D721Med (cell line): Measurements from ENCODE around the gene SPEN.

ENCODE experiments used
- DNase-seq: peaks from one replicate; pipeline ENCODE4 v3.0.0; 2011; ENCODE audit warnings: low spot score; ENCODE audit not compliant: insufficient read length
- FAIRE-seq: peaks from 2 replicates; lab custom pipeline; 2011; peaks lifted over from hg19 to GRCh38; lab: Jason Lieb, UNC
- TF ChIP-seq, protein P1 (sequence below): IDR thresholded peaks from 2 replicates; pipeline ENCODE4 v1.5.1; 2012; ENCODE audit warnings: mild to moderate bottlenecking, control low read depth; ENCODE audit not compliant: insufficient read depth; ENCODE audit errors: missing control alignments

The SPEN gene

DNA sequence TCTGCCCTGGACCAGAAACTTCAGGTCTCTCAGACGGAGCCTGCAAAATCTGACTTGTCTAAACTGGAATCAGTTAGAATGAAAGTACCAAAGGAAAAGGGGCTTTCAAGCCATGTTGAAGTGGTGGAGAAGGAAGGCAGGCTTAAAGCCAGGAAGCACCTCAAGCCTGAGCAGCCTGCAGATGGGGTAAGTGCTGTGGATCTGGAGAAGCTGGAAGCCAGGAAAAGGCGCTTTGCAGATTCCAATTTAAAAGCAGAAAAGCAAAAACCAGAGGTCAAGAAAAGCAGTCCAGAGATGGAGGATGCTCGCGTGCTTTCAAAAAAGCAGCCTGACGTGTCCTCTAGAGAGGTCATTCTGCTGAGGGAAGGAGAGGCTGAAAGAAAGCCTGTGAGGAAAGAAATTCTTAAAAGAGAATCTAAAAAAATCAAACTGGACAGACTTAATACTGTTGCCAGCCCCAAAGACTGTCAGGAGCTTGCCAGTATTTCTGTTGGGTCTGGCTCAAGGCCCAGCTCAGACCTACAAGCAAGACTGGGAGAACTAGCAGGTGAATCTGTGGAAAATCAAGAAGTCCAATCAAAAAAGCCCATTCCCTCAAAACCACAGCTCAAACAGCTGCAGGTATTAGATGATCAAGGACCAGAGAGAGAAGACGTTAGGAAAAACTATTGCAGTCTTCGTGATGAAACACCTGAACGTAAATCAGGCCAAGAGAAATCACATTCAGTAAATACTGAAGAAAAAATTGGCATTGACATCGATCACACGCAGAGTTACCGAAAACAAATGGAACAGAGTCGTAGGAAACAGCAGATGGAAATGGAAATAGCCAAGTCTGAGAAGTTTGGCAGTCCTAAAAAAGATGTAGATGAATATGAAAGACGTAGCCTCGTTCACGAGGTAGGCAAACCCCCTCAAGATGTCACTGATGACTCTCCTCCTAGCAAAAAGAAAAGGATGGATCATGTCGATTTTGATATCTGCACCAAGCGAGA, 81.8 kb downstream of the SPEN start:
- no peak for DNase-seq
- TF ChIP-seq, protein P1, sequence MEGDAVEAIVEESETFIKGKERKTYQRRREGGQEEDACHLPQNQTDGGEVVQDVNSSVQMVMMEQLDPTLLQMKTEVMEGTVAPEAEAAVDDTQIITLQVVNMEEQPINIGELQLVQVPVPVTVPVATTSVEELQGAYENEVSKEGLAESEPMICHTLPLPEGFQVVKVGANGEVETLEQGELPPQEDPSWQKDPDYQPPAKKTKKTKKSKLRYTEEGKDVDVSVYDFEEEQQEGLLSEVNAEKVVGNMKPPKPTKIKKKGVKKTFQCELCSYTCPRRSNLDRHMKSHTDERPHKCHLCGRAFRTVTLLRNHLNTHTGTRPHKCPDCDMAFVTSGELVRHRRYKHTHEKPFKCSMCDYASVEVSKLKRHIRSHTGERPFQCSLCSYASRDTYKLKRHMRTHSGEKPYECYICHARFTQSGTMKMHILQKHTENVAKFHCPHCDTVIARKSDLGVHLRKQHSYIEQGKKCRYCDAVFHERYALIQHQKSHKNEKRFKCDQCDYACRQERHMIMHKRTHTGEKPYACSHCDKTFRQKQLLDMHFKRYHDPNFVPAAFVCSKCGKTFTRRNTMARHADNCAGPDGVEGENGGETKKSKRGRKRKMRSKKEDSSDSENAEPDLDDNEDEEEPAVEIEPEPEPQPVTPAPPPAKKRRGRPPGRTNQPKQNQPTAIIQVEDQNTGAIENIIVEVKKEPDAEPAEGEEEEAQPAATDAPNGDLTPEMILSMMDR, result no peak
- FAIRE-seq, result no peak

DNA sequence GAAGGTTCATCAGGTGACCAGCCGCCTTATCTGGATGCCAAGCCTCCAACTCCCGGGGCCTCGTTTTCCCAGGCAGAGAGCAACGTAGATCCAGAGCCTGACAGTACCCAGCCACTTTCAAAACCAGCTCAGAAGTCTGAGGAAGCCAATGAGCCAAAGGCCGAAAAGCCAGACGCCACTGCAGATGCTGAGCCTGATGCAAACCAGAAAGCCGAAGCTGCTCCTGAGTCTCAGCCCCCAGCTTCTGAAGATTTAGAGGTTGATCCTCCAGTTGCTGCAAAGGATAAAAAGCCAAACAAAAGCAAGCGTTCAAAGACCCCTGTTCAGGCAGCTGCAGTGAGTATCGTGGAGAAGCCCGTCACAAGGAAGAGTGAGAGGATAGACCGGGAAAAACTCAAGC, 83.9 kb downstream of the SPEN start:
- no peak for DNase-seq
- TF ChIP-seq, protein P1, result no peak
- no peak for FAIRE-seq

DNA sequence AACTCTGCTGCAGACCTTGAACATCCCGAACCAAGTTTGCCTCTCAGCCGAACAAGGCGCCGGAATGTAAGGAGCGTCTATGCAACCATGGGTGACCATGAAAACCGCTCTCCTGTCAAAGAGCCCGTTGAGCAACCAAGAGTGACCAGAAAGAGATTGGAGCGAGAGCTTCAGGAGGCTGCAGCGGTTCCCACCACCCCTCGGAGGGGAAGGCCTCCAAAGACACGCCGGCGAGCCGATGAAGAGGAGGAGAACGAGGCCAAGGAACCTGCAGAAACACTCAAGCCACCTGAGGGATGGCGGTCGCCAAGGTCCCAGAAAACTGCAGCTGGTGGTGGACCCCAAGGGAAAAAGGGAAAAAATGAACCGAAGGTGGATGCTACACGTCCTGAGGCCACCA, 84.4 kb downstream of the SPEN start:
- FAIRE-seq, result no peak
- TF ChIP-seq, protein P1, result no peak
- no peak for DNase-seq

DNA sequence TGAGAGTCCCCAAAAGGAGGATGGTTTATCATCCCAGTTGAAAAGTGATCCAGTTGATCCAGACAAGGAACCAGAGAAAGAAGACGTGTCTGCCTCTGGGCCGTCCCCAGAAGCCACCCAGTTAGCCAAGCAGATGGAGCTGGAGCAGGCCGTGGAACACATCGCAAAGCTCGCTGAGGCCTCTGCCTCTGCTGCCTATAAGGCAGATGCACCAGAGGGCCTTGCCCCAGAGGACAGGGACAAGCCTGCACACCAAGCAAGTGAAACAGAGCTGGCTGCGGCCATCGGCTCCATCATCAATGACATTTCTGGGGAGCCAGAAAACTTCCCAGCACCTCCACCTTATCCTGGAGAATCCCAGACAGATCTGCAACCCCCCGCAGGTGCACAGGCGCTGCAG, 85.1 kb downstream of the SPEN start:
- FAIRE-seq (no peak), DNase-seq (no peak)
- TF ChIP-seq, protein P1, result no peak

DNA sequence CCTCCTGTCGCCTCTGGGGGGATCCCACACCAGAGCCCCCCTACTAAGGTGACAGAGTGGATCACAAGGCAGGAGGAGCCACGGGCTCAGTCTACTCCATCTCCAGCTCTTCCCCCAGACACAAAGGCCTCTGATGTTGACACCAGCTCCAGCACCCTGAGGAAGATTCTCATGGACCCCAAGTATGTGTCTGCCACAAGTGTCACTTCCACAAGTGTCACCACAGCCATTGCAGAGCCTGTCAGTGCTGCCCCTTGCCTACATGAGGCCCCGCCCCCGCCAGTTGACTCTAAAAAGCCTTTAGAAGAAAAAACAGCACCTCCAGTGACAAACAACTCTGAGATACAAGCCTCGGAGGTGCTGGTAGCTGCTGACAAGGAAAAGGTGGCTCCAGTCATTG, 86.2 kb downstream of the SPEN start:
- DNase-seq, result no peak
- TF ChIP-seq, protein P1, result no peak
- no peak for FAIRE-seq

DNA sequence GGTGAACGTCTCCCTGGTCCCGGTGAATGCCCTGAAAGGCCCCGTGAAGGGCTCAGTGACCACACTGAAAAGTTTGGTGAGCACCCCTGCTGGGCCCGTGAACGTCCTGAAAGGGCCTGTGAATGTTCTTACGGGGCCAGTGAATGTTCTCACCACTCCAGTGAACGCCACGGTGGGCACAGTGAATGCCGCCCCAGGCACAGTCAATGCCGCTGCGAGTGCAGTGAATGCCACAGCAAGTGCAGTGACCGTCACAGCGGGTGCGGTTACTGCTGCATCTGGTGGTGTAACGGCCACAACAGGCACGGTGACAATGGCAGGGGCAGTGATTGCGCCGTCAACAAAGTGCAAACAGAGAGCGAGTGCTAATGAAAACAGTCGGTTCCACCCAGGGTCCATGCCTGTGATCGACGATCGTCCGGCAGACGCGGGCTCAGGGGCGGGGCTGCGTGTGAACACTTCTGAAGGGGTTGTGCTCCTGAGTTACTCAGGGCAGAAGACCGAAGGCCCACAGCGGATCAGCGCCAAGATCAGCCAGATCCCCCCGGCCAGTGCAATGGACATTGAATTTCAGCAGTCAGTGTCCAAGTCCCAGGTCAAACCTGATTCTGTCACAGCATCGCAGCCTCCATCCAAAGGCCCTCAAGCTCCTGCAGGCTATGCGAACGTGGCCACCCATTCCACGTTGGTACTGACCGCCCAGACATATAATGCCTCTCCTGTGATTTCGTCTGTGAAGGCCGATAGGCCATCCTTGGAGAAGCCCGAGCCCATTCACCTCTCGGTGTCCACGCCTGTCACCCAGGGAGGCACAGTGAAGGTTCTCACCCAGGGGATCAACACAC, 86.9 kb downstream of the SPEN start:
- FAIRE-seq, result no peak
- no peak for DNase-seq
- TF ChIP-seq, protein P1, result no peak
